Mesendoderm (in vitro differentiated cells): Measurements from ENCODE around the gene TCEAL9.
A peak's percentile ranks its signal among the peaks of the same experiment; 100 is the strongest.
"Not testable (repeated sequence)": the region's sequence is repeated elsewhere in the genome, so short reads cannot be mapped to it uniquely, and the experiment has no call there.

ENCODE experiments used
- DNase-seq: peaks from one replicate; pipeline ENCODE4 v3.0.0; 2013
- H2AK5ac ChIP-seq: 2 replicates; pipeline ENCODE4 v1.6.1; 2013; ENCODE audit warnings: low read length, inconsistent platforms
- H2BK120ac ChIP-seq: 2 replicates; pipeline ENCODE4 v1.6.1; 2013; ENCODE audit warnings: low read depth, mild to moderate bottlenecking, low read length, moderate library complexity, mixed read lengths
- H2BK15ac ChIP-seq: replicated peaks from 2 replicates; pipeline ENCODE4 v1.6.1; 2013; ENCODE audit warnings: low read depth, mild to moderate bottlenecking, moderate library complexity
- H2BK5ac ChIP-seq: 2 replicates; pipeline ENCODE4 v1.6.1; 2013; ENCODE audit warnings: low read length, inconsistent platforms
- H3K18ac ChIP-seq: 2 replicates; pipeline ENCODE4 v1.6.1; 2013; ENCODE audit warnings: mild to moderate bottlenecking, low read length, mixed read lengths
- H3K23ac ChIP-seq: one replicate; pipeline ENCODE4 v1.6.1; 2013; ENCODE audit warnings: low read length
- H3K27ac ChIP-seq: 2 replicates; pipeline ENCODE4 v1.5.1; 2013; ENCODE audit warnings: low read depth, mild to moderate bottlenecking, inconsistent platforms, low read length, moderate library complexity
- H3K27me3 ChIP-seq: 2 replicates; pipeline ENCODE4 v1.6.1; 2013; ENCODE audit warnings: low read length, control low read depth, mild to moderate bottlenecking, inconsistent platforms; ENCODE audit not compliant: insufficient read depth, poor library complexity
- H3K36me3 ChIP-seq: 2 replicates; pipeline ENCODE4 v1.6.1; 2013; ENCODE audit warnings: low read length, inconsistent platforms; ENCODE audit not compliant: control insufficient read depth, insufficient read depth
- H3K4ac ChIP-seq: one replicate; pipeline ENCODE4 v1.6.1; 2013; ENCODE audit warnings: low read depth, mild to moderate bottlenecking, low read length, moderate library complexity
- H3K4me1 ChIP-seq: 2 replicates; pipeline ENCODE4 v1.6.1; 2013; ENCODE audit warnings: low read depth, low read length, inconsistent platforms; ENCODE audit not compliant: control insufficient read depth
- H3K4me2 ChIP-seq: 2 replicates; pipeline ENCODE4 v1.6.1; 2013; ENCODE audit warnings: low read length
- H3K4me3 ChIP-seq: 2 replicates; pipeline ENCODE4 v1.5.1; 2013; ENCODE audit warnings: mild to moderate bottlenecking, low read length
- H3K56ac ChIP-seq: one replicate; pipeline ENCODE4 v1.6.1; 2013; ENCODE audit warnings: low read length
- H3K79me1 ChIP-seq: 2 replicates; pipeline ENCODE4 v1.6.1; 2013; ENCODE audit warnings: low read length, inconsistent platforms
- H3K79me2 ChIP-seq: 2 replicates; pipeline ENCODE4 v1.6.1; 2013; ENCODE audit warnings: mild to moderate bottlenecking, low read length; ENCODE audit not compliant: control insufficient read depth, insufficient read depth
- H3K9ac ChIP-seq: 2 replicates; pipeline ENCODE4 v1.6.1; 2013; ENCODE audit warnings: low read length, inconsistent platforms
- H4K5ac ChIP-seq: one replicate; pipeline ENCODE4 v1.6.1; 2013; ENCODE audit warnings: low read length
- H4K8ac ChIP-seq: one replicate; pipeline ENCODE4 v1.6.1; 2013; ENCODE audit warnings: low read depth, mild to moderate bottlenecking, control low read depth, low read length, moderate library complexity
- WGBS: extraction: QIAGEN DNeasy Blood & Tissue Kit; methylation state at CpG from one replicate; pipeline ENCODE4 v1.1.7; 2013; ENCODE audit warnings: low lambda C conversion rate, missing lambda C conversion rate; ENCODE audit not compliant: insufficient coverage; ENCODE audit errors: extremely low coverage; 5-methylcytosine and 5-hydroxymethylcytosine counted together

TCEAL9 gene

DNA sequence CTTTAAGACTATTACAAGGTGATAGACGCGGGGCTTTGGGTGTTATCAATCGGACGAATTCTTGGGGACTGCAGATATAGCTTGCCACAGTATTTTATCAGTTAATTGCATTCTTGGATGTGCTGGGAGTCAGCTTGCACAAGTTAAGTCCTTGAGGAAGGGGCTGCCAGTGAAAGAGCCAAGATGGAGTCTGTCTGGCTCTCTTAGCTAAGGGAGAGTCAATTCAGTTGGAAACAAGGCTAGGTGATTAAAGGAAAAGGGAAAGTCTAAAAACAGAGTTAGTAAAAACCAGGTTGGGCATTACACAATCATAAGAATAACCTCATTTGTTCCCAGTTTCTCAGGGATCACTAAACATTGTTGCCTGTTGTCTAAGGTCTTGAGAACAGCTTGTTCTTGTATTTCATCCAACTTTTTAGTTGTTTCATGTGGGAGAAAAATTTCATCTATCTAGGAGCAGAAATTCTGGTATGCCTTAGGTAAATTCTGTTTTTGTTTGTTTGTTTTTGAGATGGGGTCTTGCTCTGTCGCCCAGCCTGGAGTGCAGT, 29.1 kb downstream of the TCEAL9 start:
- H3K79me2 ChIP-seq, DNase-seq: not testable (repeated sequence)

DNA sequence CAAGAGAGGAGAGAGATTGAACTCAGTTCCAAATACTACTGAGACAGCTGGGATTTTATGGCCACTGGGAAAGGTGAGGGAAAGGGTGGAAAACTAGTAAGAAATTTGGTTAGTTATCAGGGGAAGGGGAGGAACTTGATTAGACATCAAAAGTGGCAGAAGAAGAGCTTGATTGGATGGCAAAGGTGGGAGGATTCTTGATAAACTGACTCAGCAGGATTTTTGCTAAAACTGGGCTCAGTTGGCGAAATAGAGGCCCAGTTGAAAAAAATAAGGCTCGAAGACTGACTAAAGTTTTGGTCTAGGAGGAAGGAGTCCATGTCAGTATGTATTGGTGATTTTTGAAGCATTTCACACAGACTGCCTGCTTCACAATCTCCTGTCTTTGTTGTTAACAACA, 30.0 kb downstream of the TCEAL9 start:
- Histone ChIP-seq H4K8ac (no peak overlapping the region), H2BK15ac (no peak overlapping the region), H3K36me3 (no peaks in the 10 kb centered on the region), H3K27me3 (no peaks in the 10 kb centered on the region), H4K5ac (no peak overlapping the region), H3K4me1 (peaks cover 2% of the 10 kb centered on the region), H2BK5ac (no peak overlapping the region), H3K79me2 (no peaks in the 10 kb centered on the region), H3K9ac (no peak overlapping the region), H3K4ac (no peak overlapping the region), H3K4me2 (no peak overlapping the region), H3K79me1 (no peaks in the 10 kb centered on the region), H3K23ac (no peak overlapping the region), H2AK5ac (no peak overlapping the region), H3K27ac (no peak overlapping the region), H3K4me3 (no peak overlapping the region), H2BK120ac (no peak overlapping the region), H3K56ac (no peak overlapping the region), H3K18ac (no peak overlapping the region)
- no CpG with 5 or more reads among the region's 2 CpGs for WGBS
- DNase-seq = peak; percentile 40

More for the DNA sequence above, 29.1 kb downstream of the TCEAL9 start:
- not testable (repeated sequence) for H3K4ac ChIP-seq, H4K5ac ChIP-seq, H3K27me3 ChIP-seq, H2AK5ac ChIP-seq, H3K79me1 ChIP-seq, H3K4me2 ChIP-seq, H2BK5ac ChIP-seq, H3K36me3 ChIP-seq, H3K4me3 ChIP-seq, H2BK15ac ChIP-seq, H2BK120ac ChIP-seq, H4K8ac ChIP-seq, H3K4me1 ChIP-seq, H3K9ac ChIP-seq, H3K23ac ChIP-seq
- no CpG with 5 or more reads among the region's 5 CpGs for WGBS
- Histone ChIP-seq H3K56ac (peak overlapping the region; percentile 22), H3K27ac (peak overlapping the region; percentile 28), H3K18ac (peak overlapping the region; percentile 60)

DNA sequence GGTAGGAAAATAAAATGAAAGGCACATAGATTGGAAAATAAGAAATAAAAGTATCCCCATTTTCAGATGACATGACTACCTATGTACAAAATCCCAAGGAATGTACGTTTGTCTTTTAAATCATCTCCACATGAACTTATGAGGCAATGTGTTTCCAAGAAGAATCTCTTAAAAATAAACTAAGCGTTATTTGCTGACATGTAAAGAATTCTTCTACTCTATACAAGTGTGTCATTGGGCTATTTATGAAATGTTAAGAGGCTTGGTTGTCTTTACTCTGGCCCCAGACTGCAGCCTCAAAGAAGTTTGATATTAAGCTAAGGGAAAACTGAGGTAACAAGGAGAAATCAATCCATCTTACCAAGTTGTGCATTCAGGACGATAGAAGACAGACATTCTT, 37.2 kb downstream of the TCEAL9 start:
- Histone ChIP-seq H3K79me2 (no peaks in the 10 kb centered on the region), H3K27ac (no peak overlapping the region), H3K4me1 (peaks cover 2% of the 10 kb centered on the region), H3K4me2 (no peak overlapping the region), H2BK120ac (no peak overlapping the region), H3K23ac (no peak overlapping the region), H3K9ac (no peak overlapping the region), H2BK15ac (no peak overlapping the region), H4K8ac (no peak overlapping the region), H3K36me3 (no peaks in the 10 kb centered on the region), H2AK5ac (no peak overlapping the region), H3K4me3 (no peak overlapping the region), H3K27me3 (no peaks in the 10 kb centered on the region), H3K79me1 (no peaks in the 10 kb centered on the region), H3K18ac (no peak overlapping the region), H3K4ac (no peak overlapping the region), H3K56ac (no peak overlapping the region), H2BK5ac (no peak overlapping the region), H4K5ac (no peak overlapping the region)
- no peak for DNase-seq
- no CpG with 5 or more reads among the region's 3 CpGs for whole genome bisulfite sequencing

DNA sequence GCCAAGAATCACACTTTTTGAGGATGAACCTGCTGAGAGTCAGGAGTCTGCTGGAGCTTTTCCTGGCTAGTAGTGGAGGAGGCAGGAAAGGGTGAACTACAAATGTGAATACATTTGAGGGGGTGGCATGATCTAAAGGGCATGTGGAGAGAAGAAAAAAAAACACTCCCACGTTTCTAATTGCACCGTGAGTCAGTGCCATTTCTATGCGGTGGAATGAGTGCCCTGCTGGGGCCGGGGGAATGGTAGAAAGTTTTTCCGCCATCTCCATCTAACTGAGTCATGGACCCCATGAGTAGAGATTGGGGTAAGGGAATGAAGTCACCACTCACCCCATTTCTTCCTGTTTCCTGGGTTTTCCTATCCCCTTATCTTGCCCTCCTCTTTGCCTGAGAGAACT, 39.9 kb downstream of the TCEAL9 start:
- H3K56ac ChIP-seq = no peak overlapping the region
- no peaks in the 10 kb centered on the region for H3K36me3 ChIP-seq
- no peaks in the 10 kb centered on the region for H3K79me1 ChIP-seq
- no peak overlapping the region for H2BK5ac ChIP-seq
- H2BK120ac ChIP-seq = no peak overlapping the region
- no peak overlapping the region for H3K4ac ChIP-seq
- no peak overlapping the region for H3K23ac ChIP-seq
- H3K27ac ChIP-seq = no peak overlapping the region
- DNase-seq = no peak
- H3K4me1 ChIP-seq = no peaks in the 10 kb centered on the region
- no peak overlapping the region for H3K9ac ChIP-seq
- no peak overlapping the region for H3K4me2 ChIP-seq
- H3K4me3 ChIP-seq = no peak overlapping the region
- H3K18ac ChIP-seq = no peak overlapping the region
- no CpG with 5 or more reads among the region's 5 CpGs for WGBS
- no peaks in the 10 kb centered on the region for H3K27me3 ChIP-seq
- no peaks in the 10 kb centered on the region for H3K79me2 ChIP-seq
- H2BK15ac ChIP-seq = no peak overlapping the region
- H2AK5ac ChIP-seq = no peak overlapping the region
- H4K5ac ChIP-seq = no peak overlapping the region
- H4K8ac ChIP-seq = no peak overlapping the region

DNA sequence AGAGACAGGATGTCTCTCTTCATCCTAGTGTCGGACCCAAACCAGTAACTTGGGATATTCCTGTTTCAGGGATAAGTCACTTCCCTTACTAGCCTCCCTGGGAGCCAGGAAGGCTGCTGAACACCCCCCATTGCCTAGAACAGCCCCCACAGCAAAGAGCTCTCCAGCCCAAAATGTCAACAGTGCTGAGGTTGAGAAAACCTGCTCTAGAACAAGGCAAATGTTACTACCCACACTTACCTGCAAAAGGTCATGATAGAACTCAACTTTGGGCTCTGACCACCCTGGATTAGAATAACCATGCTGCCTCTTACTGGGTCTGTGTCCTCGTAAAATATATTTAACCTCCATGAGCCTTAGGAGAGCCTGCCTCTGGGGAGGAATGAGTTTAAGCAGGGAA, 40.4 kb downstream of the TCEAL9 start:
- H3K27ac ChIP-seq = no peak overlapping the region
- no peak overlapping the region for H3K23ac ChIP-seq
- H3K79me2 ChIP-seq = no peaks in the 10 kb centered on the region
- no peak overlapping the region for H4K5ac ChIP-seq
- no peak overlapping the region for H2BK5ac ChIP-seq
- no peak overlapping the region for H3K4ac ChIP-seq
- H2BK120ac ChIP-seq = no peak overlapping the region
- H3K4me3 ChIP-seq = no peak overlapping the region
- no peaks in the 10 kb centered on the region for H3K4me1 ChIP-seq
- H3K36me3 ChIP-seq = no peaks in the 10 kb centered on the region
- no peak overlapping the region for H4K8ac ChIP-seq
- no peak overlapping the region for H2BK15ac ChIP-seq
- H3K9ac ChIP-seq = no peak overlapping the region
- H3K56ac ChIP-seq = no peak overlapping the region
- H2AK5ac ChIP-seq = no peak overlapping the region
- H3K27me3 ChIP-seq = no peaks in the 10 kb centered on the region
- no peak for DNase-seq
- H3K79me1 ChIP-seq = no peaks in the 10 kb centered on the region
- H3K18ac ChIP-seq = no peak overlapping the region
- WGBS = no CpG with 5 or more reads among the region's 2 CpGs
- no peak overlapping the region for H3K4me2 ChIP-seq

DNA sequence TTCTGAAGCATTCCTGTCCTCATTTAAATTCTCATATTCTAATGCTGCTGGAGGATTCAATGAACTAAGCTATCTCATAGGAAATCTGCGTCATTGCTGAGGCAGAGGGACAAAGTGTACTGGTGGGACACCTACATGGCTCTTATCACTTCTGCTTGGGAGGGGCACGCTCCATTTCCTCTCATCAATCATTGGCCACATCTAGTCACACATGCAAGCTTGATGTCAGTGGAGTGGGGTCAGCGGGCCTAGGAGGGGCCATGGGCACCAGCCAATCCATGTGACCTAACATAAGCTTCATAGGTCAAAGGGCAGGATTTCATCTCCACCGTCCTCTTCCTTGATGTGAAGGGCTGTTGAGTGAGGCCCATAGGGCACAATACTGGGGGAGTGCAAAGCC, 41.4 kb downstream of the TCEAL9 start:
- H3K79me2 ChIP-seq = no peaks in the 10 kb centered on the region
- no CpG with 5 or more reads among the region's 4 CpGs for WGBS
- no peak overlapping the region for H4K5ac ChIP-seq
- H2BK120ac ChIP-seq = no peak overlapping the region
- H3K4me1 ChIP-seq = no peaks in the 10 kb centered on the region
- H4K8ac ChIP-seq = no peak overlapping the region
- no peak overlapping the region for H2AK5ac ChIP-seq
- no peaks in the 10 kb centered on the region for H3K27me3 ChIP-seq
- no peak overlapping the region for H3K4me2 ChIP-seq
- no peaks in the 10 kb centered on the region for H3K36me3 ChIP-seq
- H2BK15ac ChIP-seq = no peak overlapping the region
- H3K18ac ChIP-seq = no peak overlapping the region
- H3K4ac ChIP-seq = no peak overlapping the region
- no peak overlapping the region for H3K23ac ChIP-seq
- H3K9ac ChIP-seq = no peak overlapping the region
- H3K79me1 ChIP-seq = no peaks in the 10 kb centered on the region
- no peak overlapping the region for H3K4me3 ChIP-seq
- no peak for DNase-seq
- H2BK5ac ChIP-seq = no peak overlapping the region
- H3K56ac ChIP-seq = no peak overlapping the region
- H3K27ac ChIP-seq = no peak overlapping the region
